T-cell (primary cell): ENCODE results near the gene PPARGC1A. TPM values are rescaled to one million over a fixed set of nuclear protein-coding genes. Genes with fewer than 3 reads are reported as not detected.

Source experiments
- ATAC-seq, 4 experiments: fragments of 200-7000 bp in 3 of 4; fragments of 150-1000 bp in 1 of 4; cut with Tn5 transposase; replicated peaks in 1 of 4; 1 replicate in 3 of 4; 2 replicates in 1 of 4; pipeline ENCODE4 v1.10.0; 2021; ENCODE audit warnings: moderate library complexity in 3 of 4, mild to moderate bottlenecking in 2 of 4, moderate number of reproducible peaks in 1 of 4
- CTCF ChIA-PET, 2 donors: fragments of 300-600 bp; sonication (Branson Sonifier 250); formaldehyde crosslinking; loops; one replicate each; lab custom pipeline; 2022; ENCODE audit warnings: antibody characterized with exemption in 2 of 2; lab: Charles Lee
- POLR2A ChIA-PET, 2 donors: fragments of 300-600 bp; sonication (Branson Sonifier 250); formaldehyde crosslinking; loops; one replicate each; lab custom pipeline; 2022; ENCODE audit warnings: antibody characterized with exemption in 2 of 2; lab: Charles Lee
- DNase-seq, 35 experiments: peaks; one replicate each; pipeline versions ENCODE4 v3.0.0 to v3.0.0-alpha.2; 2013 to 2023
- H3K27ac ChIP-seq: one replicate; pipeline ENCODE4 v1.5.1; 2013; ENCODE audit warnings: low read length
- H3K27me3 ChIP-seq, 2 experiments: replicated peaks in 1 of 2; 1 replicate in 1 of 2; 2 replicates in 1 of 2; pipeline versions ENCODE4 v1.6.1 to v1.7.0; 2013; ENCODE audit warnings: low read length in 1 of 2, mixed read lengths in 1 of 2; ENCODE audit not compliant: control insufficient read depth in 2 of 2, insufficient read depth in 2 of 2; ENCODE audit errors: extremely low read depth in 1 of 2
- H3K36me3 ChIP-seq, 2 donors: 1 replicate in 1 of 2; 2 replicates in 1 of 2; pipeline versions ENCODE4 v1.6.1 to v1.7.0; 2013; ENCODE audit warnings: low read length in 1 of 2; ENCODE audit not compliant: control insufficient read depth in 2 of 2, insufficient read depth in 1 of 2; ENCODE audit errors: extremely low read depth in 1 of 2
- H3K4me1 ChIP-seq, 2 experiments: 1 replicate in 1 of 2; 2 replicates in 1 of 2; pipeline versions ENCODE4 v1.6.1 to v1.7.0; 2013; ENCODE audit warnings: low read length in 2 of 2, mixed read lengths in 1 of 2; ENCODE audit not compliant: insufficient read depth in 2 of 2, control insufficient read depth in 1 of 2; ENCODE audit errors: extremely low read depth in 1 of 2
- H3K4me3 ChIP-seq, 2 donors: 1 replicate in 1 of 2; 2 replicates in 1 of 2; pipeline versions ENCODE4 v1.5.1 to v1.7.0; 2013; ENCODE audit warnings: mild to moderate bottlenecking in 2 of 2, low read length in 1 of 2, moderate library complexity in 1 of 2; ENCODE audit not compliant: control insufficient read depth in 1 of 2; ENCODE audit errors: extremely low read depth in 1 of 2
- H3K9me3 ChIP-seq: 2 replicates; pipeline ENCODE4 v1.7.0; 2013
- H3K27ac Mint-ChIP-seq, 2 donors: one replicate each; pipeline ENCODE4 v1.8.0; 2020 to 2021; ENCODE audit warnings: mild to moderate bottlenecking in 2 of 2, mixed read lengths in 2 of 2
- H3K27me3 Mint-ChIP-seq, 2 donors: one replicate each; pipeline ENCODE4 v1.8.0; 2021 to 2022; ENCODE audit warnings: mixed read lengths in 2 of 2
- H3K36me3 Mint-ChIP-seq: one replicate; pipeline ENCODE4 v1.8.0; 2021; ENCODE audit warnings: mixed read lengths
- H3K4me1 Mint-ChIP-seq, 3 donors: one replicate each; pipeline ENCODE4 v1.8.0; 2020 to 2022; ENCODE audit warnings: mixed read lengths in 3 of 3, mild to moderate bottlenecking in 1 of 3
- H3K4me3 Mint-ChIP-seq, 3 donors: one replicate each; pipeline ENCODE4 v1.8.0; 2020 to 2022; ENCODE audit warnings: mild to moderate bottlenecking in 3 of 3, mixed read lengths in 3 of 3, moderate library complexity in 3 of 3
- H3K9me3 Mint-ChIP-seq, 3 donors: one replicate each; pipeline ENCODE4 v1.8.0; 2020 to 2022; ENCODE audit warnings: mixed read lengths in 3 of 3
- WGBS: methylation state at CpG from one replicate; pipeline ENCODE4 v1.1.5; 2013; ENCODE audit warnings: missing lambda C conversion rate; ENCODE audit not compliant: insufficient coverage; 5-methylcytosine and 5-hydroxymethylcytosine counted together
- total RNA-seq, 35 experiments: library from RNA in 6 of 35; stranded (reverse) in 6 of 35; fragments of 120-200 nt in 1 of 35; gene quantifications; one replicate each; pipeline versions ENCODE4 v1.2.1 to v1.2.4 and lab custom pipeline; 2013 to 2026

PPARGC1A gene
- total RNA-seq, 5 donors from 2014 or later (not counting 1 experiment from before 2014, with no cell fraction given), result not detected

DNA sequence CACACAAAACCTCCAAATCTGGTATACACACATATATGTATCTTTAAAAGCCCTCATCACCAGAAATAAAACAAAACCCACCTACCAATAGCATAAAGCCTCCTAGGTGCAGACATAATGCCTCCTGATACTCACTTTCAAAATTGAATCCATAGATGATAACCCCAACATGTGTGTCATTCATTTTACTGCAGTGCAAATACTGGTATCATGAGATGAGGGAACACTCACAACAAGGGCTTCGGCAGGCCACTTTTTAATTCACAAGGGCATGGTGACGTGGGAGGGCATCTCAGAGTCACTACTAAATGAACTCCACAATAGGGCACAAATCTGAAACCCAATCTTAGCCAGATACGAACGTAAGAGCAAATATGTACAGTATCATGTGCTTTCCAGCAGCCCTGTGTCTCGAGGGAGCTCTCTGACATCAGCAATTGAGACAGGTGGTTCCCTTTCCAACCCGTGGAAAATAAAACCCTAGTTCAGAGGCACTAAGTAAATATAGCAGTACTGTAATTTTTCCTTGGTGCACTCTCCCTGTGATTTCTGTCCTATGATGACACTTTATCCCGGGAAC lies 14.1 kb upstream of the PPARGC1A start:
- ChIA-PET POLR2A (no interaction called here), CTCF (no interaction called here)
- Mint-ChIP-seq H3K36me3 (no peaks in the 10 kb centered on the region), H3K4me3 (no peak overlapping the region), H3K27ac (no peak overlapping the region), H3K27me3 (no peaks in the 10 kb centered on the region), H3K9me3 (peaks cover 0 to 5% (median 0%) of the 10 kb centered on the region in 3 donors), H3K4me1 (no peaks in the 10 kb centered on the region)
- Histone ChIP-seq H3K27ac (no peak overlapping the region), H3K36me3 (no peaks in the 10 kb centered on the region), H3K4me3 (no peak overlapping the region), H3K27me3 (no peaks in the 10 kb centered on the region), H3K9me3 (no peaks in the 10 kb centered on the region), H3K4me1 (no peaks in the 10 kb centered on the region)
- 63% methylated on average over 6 of the region's 7 CpGs for WGBS
- ATAC-seq (no peak), DNase-seq (no peak)

GRCh38 chr4:23902222-23902804 lies 12.5 kb upstream of the PPARGC1A start:
- ChIA-PET CTCF (no interaction called here), POLR2A (no interaction called here)
- H3K9me3 Mint-ChIP-seq, result peaks cover 0 to 5% (median 0%) of the 10 kb centered on the region in 3 donors
- H3K9me3 ChIP-seq, result no peaks in the 10 kb centered on the region
- no peaks in the 10 kb centered on the region for H3K27me3 Mint-ChIP-seq
- H3K27ac Mint-ChIP-seq, result no peak overlapping the region
- DNase-seq, result no peak
- no peak for ATAC-seq
- H3K4me1 ChIP-seq, result no peaks in the 10 kb centered on the region
- H3K4me3 Mint-ChIP-seq, result no peak overlapping the region
- no peak overlapping the region for H3K4me3 ChIP-seq
- WGBS, result 67% methylated on average over 2 of the region's 4 CpGs
- no peaks in the 10 kb centered on the region for H3K27me3 ChIP-seq
- H3K36me3 Mint-ChIP-seq, result no peaks in the 10 kb centered on the region
- no peaks in the 10 kb centered on the region for H3K4me1 Mint-ChIP-seq
- H3K27ac ChIP-seq, result no peak overlapping the region
- no peaks in the 10 kb centered on the region for H3K36me3 ChIP-seq

DNA sequence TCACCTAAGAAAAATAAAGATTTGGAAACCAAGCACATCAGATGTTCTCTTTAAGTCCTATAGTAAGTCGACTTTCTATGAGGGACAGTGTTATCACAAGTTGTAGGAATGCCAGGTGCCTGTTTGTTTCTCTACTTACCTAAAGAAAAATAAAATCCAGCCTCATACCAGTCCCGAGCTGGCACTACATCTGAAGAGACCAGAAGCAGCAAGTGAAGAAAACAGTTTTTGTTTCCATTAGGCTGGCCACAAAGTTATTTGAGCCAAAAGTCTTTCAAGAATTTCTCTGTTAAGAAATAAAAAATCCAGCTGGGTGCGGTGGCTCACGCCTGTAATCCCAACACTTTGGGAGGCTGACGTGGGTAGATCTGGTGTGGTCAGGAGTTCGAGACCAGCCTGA lies 10.8 kb upstream of the PPARGC1A start:
- no peak for DNase-seq
- ChIA-PET POLR2A (no interaction called here), CTCF (interaction anchor here in 1 of 2 donors (0.7 kb wide), 1 partner anchor 17 kb away, joined by 5 read pairs; no protein-coding TSS in a partner anchor)
- Histone ChIP-seq H3K4me1 (no peaks in the 10 kb centered on the region), H3K4me3 (no peak overlapping the region), H3K27me3 (no peaks in the 10 kb centered on the region), H3K9me3 (no peaks in the 10 kb centered on the region), H3K27ac (no peak overlapping the region), H3K36me3 (no peaks in the 10 kb centered on the region)
- H3K27ac Mint-ChIP-seq, result no peak overlapping the region
- no peak overlapping the region for H3K4me3 Mint-ChIP-seq
- no peaks in the 10 kb centered on the region for H3K9me3 Mint-ChIP-seq
- no peaks in the 10 kb centered on the region for H3K36me3 Mint-ChIP-seq
- no peaks in the 10 kb centered on the region for H3K4me1 Mint-ChIP-seq
- no peak for ATAC-seq
- 80% methylated on average over 1 of the region's 6 CpGs for WGBS
- no peaks in the 10 kb centered on the region for H3K27me3 Mint-ChIP-seq

DNA sequence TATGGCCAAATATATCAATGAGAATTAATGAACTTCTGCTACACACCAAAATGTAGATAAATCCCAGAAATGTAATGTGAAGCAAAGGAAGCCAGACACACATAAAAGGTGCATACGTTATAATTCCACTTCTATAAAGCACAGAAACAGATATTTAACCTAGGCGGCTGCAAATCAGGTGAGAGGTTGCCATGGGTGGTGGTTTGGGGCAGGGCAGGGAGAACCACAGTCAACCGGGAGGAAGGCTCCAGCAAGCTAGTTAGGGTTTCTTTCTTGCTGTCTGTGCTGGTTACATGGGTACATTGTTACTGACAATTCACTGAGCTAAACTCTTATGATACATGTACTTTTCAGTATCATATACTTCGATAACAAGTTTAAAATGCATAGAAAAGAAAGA lies 9.7 kb upstream of the PPARGC1A start:
- no peaks in the 10 kb centered on the region for H3K9me3 ChIP-seq
- H3K27ac ChIP-seq, result no peak overlapping the region
- no peaks in the 10 kb centered on the region for H3K4me1 ChIP-seq
- Mint-ChIP-seq H3K4me3 (no peak overlapping the region), H3K27ac (no peak overlapping the region), H3K36me3 (no peaks in the 10 kb centered on the region), H3K9me3 (no peaks in the 10 kb centered on the region), H3K4me1 (no peaks in the 10 kb centered on the region), H3K27me3 (no peaks in the 10 kb centered on the region)
- ATAC-seq (no peak), DNase-seq (no peak)
- no peaks in the 10 kb centered on the region for H3K27me3 ChIP-seq
- H3K4me3 ChIP-seq, result no peak overlapping the region
- 100% methylated on average over 2 of the region's 4 CpGs for WGBS
- ChIA-PET POLR2A (no interaction called here), CTCF (no interaction called here)
- H3K36me3 ChIP-seq, result no peaks in the 10 kb centered on the region

DNA sequence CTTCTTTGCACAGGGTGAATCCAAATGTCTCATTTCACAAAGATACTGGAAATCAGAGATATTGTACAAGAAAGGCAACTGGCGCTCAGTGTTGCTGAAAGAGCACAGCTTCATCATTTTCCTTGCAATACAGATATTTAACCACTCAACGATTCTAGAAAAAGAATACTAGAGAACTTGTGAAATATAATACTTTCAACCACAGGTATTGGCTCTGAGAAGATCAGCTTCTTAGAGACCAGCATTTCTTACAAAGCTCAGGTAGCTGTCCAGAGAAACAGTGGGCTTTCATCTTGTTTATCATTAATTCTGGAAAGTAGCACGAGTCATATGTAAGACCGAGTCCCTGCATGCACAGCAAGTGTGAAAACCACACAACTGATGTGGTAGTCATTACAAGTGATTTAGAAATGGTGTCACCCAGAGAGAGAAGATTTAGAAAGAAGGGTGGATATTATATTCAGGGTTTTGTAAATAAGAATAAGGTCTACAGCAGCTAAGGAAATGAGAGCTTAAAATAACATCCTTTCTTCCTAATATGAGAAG lies 7.8 kb upstream of the PPARGC1A start:
- no peaks in the 10 kb centered on the region for H3K4me1 Mint-ChIP-seq
- peaks cover 0 to 1% of the 10 kb centered on the region in 2 donors for H3K27me3 Mint-ChIP-seq
- no peak for ATAC-seq
- DNase-seq, result no peak
- H3K36me3 ChIP-seq, result no peaks in the 10 kb centered on the region
- ChIA-PET CTCF (no interaction called here), POLR2A (no interaction called here)
- no peak overlapping the region for H3K27ac Mint-ChIP-seq
- 54% methylated on average over 2 of the region's 4 CpGs for WGBS
- H3K9me3 Mint-ChIP-seq, result no peaks in the 10 kb centered on the region
- H3K9me3 ChIP-seq, result no peaks in the 10 kb centered on the region
- H3K4me3 ChIP-seq, result no peak overlapping the region
- H3K4me1 ChIP-seq, result no peaks in the 10 kb centered on the region
- H3K36me3 Mint-ChIP-seq, result no peaks in the 10 kb centered on the region
- H3K4me3 Mint-ChIP-seq, result no peak overlapping the region
- H3K27me3 ChIP-seq, result no peaks in the 10 kb centered on the region
- no peak overlapping the region for H3K27ac ChIP-seq

DNA sequence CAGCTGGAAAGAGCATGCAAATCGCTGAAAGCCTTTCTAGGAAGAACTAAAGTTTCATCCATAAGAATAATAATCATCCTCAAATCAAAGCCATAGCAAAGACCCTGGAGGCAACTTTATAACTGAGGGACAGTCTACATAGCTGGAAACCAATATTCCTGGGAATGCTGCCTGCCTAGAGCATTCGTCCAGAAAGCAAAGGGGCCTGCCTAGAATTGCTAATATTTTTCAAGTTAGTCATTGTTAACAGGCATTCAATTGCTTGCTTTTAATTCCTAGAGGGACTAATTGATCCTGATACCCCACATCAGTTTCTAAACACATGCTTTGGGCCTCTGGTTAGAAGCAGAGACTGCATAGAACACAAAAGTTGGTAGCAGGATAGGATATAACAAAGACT lies 4.2 kb upstream of the PPARGC1A start:
- Histone ChIP-seq H3K27ac (no peak overlapping the region), H3K27me3 (no peaks in the 10 kb centered on the region), H3K4me3 (no peak overlapping the region), H3K36me3 (no peaks in the 10 kb centered on the region), H3K9me3 (no peaks in the 10 kb centered on the region), H3K4me1 (no peaks in the 10 kb centered on the region)
- ATAC-seq (no peak), DNase-seq (no peak)
- CTCF ChIA-PET, result no interaction called here
- WGBS, result no CpG with 5 or more reads among the region's 2 CpGs
- Mint-ChIP-seq H3K4me1 (peaks cover 10 to 20% (median 15%) of the 10 kb centered on the region in 3 donors), H3K36me3 (no peaks in the 10 kb centered on the region), H3K9me3 (no peaks in the 10 kb centered on the region), H3K27ac (no peak overlapping the region), H3K4me3 (no peak overlapping the region), H3K27me3 (peaks cover 5 to 15% of the 10 kb centered on the region in 2 donors)
- POLR2A ChIA-PET, result no interaction called here
